SK-N-SH treated with all-trans-retinoic acid at 6 μM for 48 hours (cell line): ENCODE data around the gene PPP1CA.

Experiments
- ARNTL ChIP-seq: fragments of 450-650 bp; formaldehyde crosslinking; IDR thresholded peaks from 2 replicates; pipeline ENCODE4 v1.5.0; 2020; ENCODE audit warnings: low read depth, mild to moderate bottlenecking, moderate library complexity, borderline replicate concordance
- BACH2 ChIP-seq: fragments of 250-450 bp; sonication (Bioruptor Pico); IDR thresholded peaks from 2 replicates; pipeline ENCODE4 v1.9.0; 2021; ENCODE audit warnings: mild to moderate bottlenecking, borderline replicate concordance
- OSR1 ChIP-seq: fragments of 250-450 bp; sonication (Bioruptor Pico); IDR thresholded peaks from 2 replicates; pipeline ENCODE4 v1.8.0; 2022; ENCODE audit warnings: moderate library complexity, mild to moderate bottlenecking, inconsistent platforms
- RARB ChIP-seq: fragments of 250-450 bp; sonication (Bioruptor Pico); IDR thresholded peaks from 2 replicates; pipeline ENCODE4 v1.8.0; 2021; ENCODE audit warnings: mild to moderate bottlenecking, moderate library complexity
- TCF4 ChIP-seq: fragments of 250-450 bp; sonication (Bioruptor Pico); IDR thresholded peaks from 2 replicates; pipeline ENCODE4 v1.8.0; 2021; ENCODE audit warnings: mild to moderate bottlenecking, moderate library complexity, borderline replicate concordance
- ZFP3 ChIP-seq: fragments of 250-450 bp; sonication (Bioruptor Pico); IDR thresholded peaks from 2 replicates; pipeline ENCODE4 v1.5.0; 2020; ENCODE audit warnings: mild to moderate bottlenecking, moderate library complexity
- ZFP30 ChIP-seq: fragments of 450-650 bp; formaldehyde crosslinking; IDR thresholded peaks from 2 replicates; pipeline ENCODE4 v1.5.0; 2022; ENCODE audit warnings: mild to moderate bottlenecking, moderate library complexity
- ZNF8 ChIP-seq: fragments of 450-650 bp; formaldehyde crosslinking; IDR thresholded peaks from 2 replicates; pipeline ENCODE4 v1.5.0; 2020; ENCODE audit warnings: mild to moderate bottlenecking, moderate library complexity
- TF ChIP-seq, protein P1 (sequence below): fragments of 250-450 bp; sonication (Bioruptor Pico); IDR thresholded peaks from 2 replicates; pipeline ENCODE4 v1.5.0; 2020; ENCODE audit warnings: mild to moderate bottlenecking, moderate library complexity
- TF ChIP-seq, protein P2 (sequence below): fragments of 250-450 bp; sonication (Bioruptor Pico); IDR thresholded peaks from 2 replicates; pipeline ENCODE4 v1.5.1; 2020; ENCODE audit warnings: low read depth, mild to moderate bottlenecking, moderate library complexity

DNA sequence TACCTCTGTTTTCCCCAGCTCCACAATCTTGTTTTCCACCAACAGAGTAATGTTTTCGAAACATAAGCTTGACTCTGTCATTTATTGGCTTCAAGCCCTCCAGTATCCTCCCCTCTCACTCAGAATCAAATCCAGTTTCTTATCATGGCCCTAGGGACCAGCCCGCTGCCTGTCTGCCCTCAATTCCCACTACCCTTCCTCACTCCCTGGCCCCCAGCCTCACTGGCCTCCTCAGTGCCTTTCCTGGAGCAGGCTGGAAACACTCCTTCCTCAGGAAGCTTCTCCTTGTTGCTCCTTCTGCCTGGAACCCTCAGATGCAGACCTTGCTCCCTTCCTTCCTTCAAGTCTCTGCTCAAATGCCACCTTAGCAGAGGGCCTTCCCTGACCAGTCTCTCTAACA lies 52.2 kb downstream of the PPP1CA start:
- TF ChIP-seq TCF4 (CRISPR knock-in tag) (no peak), BACH2 (CRISPR knock-in tag) (no peak), ARNTL (CRISPR knock-in tag) (no peak), OSR1 (CRISPR knock-in tag) (no peak), ZFP3 (no peak), ZNF8 (CRISPR knock-in tag) (no peak), ZFP30 (CRISPR knock-in tag) (no peak), RARB (CRISPR knock-in tag) (no peak)
- TF ChIP-seq, protein P1, sequence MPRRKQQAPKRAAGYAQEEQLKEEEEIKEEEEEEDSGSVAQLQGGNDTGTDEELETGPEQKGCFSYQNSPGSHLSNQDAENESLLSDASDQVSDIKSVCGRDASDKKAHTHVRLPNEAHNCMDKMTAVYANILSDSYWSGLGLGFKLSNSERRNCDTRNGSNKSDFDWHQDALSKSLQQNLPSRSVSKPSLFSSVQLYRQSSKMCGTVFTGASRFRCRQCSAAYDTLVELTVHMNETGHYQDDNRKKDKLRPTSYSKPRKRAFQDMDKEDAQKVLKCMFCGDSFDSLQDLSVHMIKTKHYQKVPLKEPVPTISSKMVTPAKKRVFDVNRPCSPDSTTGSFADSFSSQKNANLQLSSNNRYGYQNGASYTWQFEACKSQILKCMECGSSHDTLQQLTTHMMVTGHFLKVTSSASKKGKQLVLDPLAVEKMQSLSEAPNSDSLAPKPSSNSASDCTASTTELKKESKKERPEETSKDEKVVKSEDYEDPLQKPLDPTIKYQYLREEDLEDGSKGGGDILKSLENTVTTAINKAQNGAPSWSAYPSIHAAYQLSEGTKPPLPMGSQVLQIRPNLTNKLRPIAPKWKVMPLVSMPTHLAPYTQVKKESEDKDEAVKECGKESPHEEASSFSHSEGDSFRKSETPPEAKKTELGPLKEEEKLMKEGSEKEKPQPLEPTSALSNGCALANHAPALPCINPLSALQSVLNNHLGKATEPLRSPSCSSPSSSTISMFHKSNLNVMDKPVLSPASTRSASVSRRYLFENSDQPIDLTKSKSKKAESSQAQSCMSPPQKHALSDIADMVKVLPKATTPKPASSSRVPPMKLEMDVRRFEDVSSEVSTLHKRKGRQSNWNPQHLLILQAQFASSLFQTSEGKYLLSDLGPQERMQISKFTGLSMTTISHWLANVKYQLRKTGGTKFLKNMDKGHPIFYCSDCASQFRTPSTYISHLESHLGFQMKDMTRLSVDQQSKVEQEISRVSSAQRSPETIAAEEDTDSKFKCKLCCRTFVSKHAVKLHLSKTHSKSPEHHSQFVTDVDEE (CRISPR knock-in tag): no peak
- TF ChIP-seq, protein P2, sequence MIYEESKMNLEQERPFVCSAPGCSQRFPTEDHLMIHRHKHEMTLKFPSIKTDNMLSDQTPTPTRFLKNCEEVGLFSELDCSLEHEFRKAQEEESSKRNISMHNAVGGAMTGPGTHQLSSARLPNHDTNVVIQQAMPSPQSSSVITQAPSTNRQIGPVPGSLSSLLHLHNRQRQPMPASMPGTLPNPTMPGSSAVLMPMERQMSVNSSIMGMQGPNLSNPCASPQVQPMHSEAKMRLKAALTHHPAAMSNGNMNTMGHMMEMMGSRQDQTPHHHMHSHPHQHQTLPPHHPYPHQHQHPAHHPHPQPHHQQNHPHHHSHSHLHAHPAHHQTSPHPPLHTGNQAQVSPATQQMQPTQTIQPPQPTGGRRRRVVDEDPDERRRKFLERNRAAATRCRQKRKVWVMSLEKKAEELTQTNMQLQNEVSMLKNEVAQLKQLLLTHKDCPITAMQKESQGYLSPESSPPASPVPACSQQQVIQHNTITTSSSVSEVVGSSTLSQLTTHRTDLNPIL (CRISPR knock-in tag): no peak
